GM18951 (cell line): Measurements from ENCODE around the gene RPS6KA5.
"Not testable (repeated sequence)": the region's sequence is repeated elsewhere in the genome, so short reads cannot be mapped to it uniquely, and the experiment has no call there.

Experiments used
- POLR2A ChIP-seq: IDR thresholded peaks from 4 replicates; pipeline ENCODE4 v1.6.1; 2011; ENCODE audit warnings: mild to moderate bottlenecking; ENCODE audit not compliant: insufficient read length, insufficient read depth; ENCODE audit errors: extremely low read depth
- in situ Hi-C: fragments of 300-500 bp; cut with MboI; formaldehyde crosslinking; loops from one replicate; pipeline ENCODE4 v1.12.0; 2022; ENCODE audit warnings: low sequenced_read_pairs, mixed read lengths, inconsistent platforms; ENCODE audit not compliant: unreplicated experiment

Gene RPS6KA5

DNA sequence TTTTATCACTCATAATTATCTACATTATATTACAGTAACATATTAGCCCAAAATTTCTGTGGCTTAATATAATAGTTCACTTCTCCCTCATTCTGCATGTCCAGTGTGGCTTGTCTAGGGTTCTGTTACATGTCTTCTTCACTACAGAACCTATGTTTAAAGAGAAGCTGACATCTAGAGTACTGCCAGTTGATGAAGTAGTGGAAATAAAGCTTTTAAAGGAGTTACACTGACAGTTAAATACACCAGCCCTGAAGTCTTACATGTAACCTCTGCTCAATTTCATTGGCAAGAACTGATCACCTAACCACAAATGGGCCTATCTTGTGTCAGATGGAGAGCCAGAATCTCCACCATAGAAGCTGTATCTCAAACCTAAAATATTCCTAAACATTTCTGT, 32.9 kb downstream of the RPS6KA5 start:
- in situ Hi-C loops = no loop called here
- no peak for TF ChIP-seq POLR2A

DNA sequence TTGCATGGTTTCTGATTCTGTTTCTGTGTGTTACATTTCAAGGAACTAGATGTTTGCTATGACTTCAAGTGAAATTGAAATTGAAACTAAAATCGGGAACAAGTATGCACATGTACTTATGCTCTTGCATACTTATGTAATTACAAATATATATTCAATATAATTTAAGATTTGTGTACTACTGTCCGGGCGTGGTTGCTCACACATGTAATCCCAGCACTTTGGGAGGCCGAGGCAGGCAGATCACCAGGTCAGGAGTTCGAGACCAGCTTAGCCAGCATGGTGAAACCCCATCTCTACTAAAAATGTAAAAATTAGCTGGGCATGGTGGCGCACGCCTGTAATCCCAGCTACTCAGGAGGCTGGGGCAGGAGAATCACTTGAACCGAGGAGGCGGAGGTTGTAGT, 37.8 kb downstream of the RPS6KA5 start:
- in situ Hi-C loops = not testable (repeated sequence)

DNA sequence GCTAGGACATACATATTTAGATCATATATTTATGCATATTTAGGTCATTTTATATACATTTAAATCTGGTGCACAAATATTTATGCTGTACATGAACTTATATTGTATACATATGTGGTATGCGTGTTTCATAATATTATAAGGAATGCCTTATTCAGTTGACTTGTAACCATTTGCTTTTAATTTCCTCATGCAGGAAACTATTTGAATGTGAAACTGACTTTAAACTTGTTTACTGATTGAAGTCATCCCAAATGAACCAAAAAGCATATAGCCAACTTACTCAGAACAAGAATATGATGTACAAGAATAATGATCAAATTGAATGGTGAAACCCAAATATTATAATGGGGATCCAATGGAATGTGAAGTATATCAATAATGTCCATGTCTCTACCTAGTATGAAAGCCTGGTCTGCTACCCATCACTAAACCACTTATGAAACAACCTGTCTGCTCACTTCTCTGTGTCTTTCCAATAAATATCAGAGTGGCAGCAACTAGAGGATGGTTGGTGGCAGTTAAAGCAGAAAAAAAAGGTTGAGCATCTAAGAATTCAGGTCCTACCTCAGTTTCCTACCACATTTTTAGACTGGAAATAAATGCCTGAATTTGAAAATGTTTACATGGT, 38.3 kb downstream of the RPS6KA5 start:
- in situ Hi-C loops = no loop called here

DNA sequence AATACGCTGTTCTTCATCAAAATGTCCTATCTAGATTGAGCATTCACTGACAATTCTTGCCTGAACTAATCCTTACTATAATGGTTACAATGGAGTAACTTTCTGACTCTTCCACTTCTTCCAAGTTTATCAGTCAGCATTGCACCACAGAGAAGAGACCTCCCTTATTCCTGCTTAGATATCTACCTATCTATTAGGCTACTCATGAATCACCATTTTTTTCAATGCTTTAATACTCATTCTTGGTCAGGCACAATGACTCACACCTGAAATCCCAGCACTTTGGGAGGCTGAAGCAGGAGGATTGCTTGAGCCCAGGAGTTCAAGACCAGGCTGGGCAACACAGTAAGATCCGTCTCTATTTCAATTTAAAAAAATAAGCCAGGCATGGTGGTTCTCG, 39.3 kb downstream of the RPS6KA5 start:
- in situ Hi-C loops = no loop called here
- TF ChIP-seq POLR2A = no peak

More for the DNA sequence above, 38.3 kb downstream of the RPS6KA5 start:
- no peak for TF ChIP-seq POLR2A

DNA sequence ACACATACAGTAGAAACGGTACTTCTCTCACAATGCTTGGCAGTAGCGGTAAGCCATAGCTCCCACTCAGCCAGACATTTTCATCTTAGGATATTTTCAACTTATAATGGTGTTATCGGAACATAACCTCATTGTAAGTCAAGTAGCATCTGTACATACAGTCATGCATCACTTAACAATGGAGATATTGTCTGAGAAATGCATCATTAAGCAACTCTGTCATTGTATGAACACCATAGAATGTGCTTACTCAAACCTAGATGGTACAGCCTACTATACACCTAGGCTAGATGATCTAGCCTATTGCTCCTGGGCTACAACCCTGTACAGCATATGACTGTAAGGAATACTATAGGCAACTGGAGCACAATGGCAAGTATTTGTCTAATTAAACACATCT, 40.8 kb downstream of the RPS6KA5 start:
- in situ Hi-C loops = no loop called here
- TF ChIP-seq POLR2A = no peak

DNA sequence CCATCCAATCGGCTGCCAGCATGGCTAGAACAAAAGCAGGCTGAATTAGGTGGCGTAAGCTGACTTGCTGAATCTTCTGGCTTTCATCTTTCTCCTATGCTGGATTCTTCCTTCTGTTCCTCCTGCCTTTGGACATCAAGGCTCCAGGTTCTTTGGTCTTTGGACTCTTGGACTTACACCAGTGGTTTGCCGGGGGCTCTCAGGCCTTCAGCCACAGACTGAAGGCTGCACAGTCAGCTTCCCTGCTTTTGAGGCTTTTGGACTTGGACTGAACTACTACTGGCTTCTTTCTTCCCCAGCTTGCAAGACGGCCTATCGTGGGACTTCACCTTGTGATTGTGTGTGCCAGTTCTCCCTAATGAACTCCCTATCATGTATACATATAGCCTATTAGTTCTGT, 42.0 kb downstream of the RPS6KA5 start:
- no peak for TF ChIP-seq POLR2A
- in situ Hi-C loops = no loop called here

DNA sequence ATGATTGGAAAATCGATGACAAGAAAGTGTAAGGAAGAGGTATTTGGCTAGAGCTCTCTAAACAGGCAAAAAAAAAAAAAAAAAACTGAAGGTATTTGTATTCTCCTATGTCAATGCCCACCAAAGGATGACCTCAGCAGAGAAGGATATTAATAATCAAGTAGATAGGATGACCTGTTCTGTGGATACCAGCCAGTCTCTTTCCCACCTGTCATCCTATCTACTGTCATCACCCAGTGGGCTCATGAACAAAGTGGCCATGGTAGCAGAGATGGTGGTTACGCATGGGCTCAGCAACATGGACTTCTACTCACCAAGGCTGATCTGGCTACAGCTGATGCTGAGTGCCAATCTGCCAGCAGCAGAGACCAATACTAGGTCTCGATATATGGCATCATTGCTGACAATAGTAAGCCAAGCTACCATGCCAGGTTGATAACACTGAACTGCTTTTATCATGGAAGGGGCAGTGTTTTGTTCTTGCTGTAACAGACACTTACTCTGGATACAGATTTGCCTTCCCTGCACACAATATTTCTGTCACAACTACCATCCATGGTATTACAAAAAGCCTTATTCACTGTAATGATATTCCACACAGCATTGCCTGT, 43.5 kb downstream of the RPS6KA5 start:
- no peak for TF ChIP-seq POLR2A
- in situ Hi-C loops = no loop called here

DNA sequence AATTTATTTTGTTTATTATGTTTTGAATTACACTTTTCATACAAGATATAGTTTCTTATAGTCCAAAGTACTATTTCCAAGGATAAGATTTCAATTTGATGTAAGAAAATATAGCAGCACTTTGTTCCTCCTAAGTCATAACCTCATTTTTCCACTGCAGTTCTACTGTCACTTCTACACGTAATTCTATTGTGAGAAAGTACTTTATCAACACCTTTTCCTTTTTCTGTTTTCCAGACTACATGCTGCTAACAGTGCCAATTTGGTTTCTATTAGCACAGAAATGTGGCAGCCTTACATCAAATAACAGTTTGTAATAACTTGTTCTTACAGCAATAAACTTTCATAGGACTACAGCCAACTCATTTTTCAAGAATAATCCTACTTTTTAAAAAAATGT, 45.0 kb downstream of the RPS6KA5 start:
- in situ Hi-C loops = no loop called here
- no peak for TF ChIP-seq POLR2A

DNA sequence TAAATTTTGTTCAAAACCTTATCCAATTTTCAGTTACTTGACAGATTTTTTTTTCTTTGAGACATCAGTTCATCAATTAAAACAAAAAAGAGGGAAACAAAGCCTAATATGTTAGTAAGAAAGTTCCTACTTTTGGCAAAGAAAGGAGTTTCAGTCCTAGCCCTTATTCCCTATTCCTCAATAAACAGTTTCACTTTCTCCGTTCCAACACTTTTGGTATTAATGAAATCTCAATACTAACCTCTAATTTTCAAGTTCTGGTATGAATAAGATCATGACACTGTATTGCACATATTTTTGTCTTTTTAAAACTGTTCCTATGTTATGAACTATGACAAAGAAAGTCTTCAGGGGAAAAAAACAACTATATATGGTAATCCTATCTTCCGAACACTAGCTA, 48.4 kb downstream of the RPS6KA5 start:
- in situ Hi-C loops = no loop called here
- TF ChIP-seq POLR2A = no peak

DNA sequence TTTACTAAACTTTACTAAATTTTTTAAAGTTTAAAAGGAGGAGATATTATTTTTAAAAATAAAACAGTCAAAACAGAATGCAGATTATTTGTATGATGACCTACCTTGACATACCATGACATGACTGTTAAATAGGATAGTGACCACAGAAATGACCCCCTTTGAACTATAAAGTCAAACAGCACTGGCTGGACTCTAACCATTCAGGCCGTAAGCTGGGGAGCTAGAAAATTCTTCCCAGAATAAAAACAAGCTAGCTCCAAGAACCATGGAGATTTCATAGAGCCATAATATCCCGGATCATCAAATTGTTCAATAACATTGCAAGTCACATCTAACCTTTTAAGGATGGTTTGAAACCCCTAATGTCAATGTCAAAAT, 50.3 kb downstream of the RPS6KA5 start:
- in situ Hi-C loops = no loop called here
- TF ChIP-seq POLR2A = no peak

DNA sequence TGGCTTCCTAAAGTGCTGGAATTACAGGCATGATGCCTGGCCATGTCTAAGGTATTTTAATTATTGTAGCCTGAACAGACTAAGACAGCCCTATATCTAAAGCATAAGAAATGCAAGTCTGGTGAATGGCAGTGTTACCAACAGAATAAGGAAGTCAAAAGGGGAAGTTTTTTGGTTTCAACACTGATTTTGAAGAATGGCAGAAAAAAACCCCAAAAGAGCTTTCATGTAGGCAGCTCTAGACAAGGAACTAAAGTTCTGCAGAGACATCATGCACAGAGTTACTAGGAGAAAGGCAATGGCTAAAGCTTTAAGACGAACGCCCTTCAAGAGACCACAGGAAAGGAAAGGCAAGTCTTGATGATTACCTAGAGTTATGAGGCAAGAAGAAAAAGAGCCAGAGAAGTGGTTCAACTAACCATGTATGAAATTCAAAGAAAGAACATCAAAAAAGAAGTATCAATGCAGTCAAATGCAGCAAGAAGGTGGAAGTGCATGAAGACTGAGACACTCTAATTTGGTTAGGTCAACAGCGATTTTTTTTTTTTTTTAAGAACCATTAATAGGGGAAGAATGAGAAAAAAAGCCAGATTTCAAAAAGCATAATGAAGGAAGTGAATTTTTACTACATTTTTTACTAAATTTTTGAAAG, 50.8 kb downstream of the RPS6KA5 start:
- TF ChIP-seq POLR2A = no peak
- in situ Hi-C loops = no loop called here

DNA sequence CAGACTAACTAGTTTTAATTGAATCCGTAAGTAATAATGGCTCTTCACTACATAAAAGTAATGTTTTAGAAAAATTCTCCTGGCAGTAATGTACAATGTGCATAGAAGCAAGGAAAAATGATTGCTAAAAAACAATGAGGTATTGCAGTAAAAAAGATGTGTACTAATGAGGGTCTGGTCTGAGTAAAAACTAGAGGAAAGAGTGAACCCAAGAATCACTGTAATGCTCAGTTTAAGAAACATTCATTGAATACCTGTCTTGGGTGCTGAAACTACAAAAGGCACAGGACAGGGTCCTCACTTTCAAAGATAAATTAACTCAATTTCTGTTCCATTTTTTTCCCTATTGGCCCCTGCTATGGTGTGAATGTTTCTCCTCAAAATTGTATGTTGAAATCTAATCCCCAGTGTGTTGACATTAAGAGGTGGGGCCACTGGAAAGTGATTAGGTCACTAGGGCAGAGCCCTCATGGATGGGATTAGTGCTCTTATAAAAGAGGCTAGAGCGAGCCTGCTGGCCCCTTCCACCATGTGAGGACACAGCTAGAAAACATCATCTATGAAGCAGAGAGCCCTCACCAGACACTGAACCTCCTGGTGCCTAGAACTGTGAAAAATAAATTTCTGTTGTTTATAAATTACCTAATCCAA, 51.6 kb downstream of the RPS6KA5 start:
- in situ Hi-C loops = no loop called here
- TF ChIP-seq POLR2A = no peak

DNA sequence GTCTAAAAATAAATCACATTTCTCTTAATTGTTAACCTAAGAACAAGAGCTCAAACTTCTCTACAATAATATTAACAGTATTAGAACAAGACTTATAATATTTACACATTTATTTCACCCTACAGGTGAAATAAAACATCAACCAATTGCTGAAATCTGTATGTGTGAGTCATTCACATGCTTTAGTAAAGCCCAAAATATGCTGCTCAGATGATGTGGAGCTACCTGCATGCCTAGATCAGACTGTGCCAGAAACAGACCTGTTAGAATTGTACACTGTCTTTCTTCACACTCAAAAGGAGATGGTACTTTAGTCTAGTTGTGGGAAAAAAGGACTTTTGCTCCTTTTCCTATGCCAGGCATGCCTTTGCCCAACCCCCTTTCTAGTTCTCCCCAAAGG, 54.7 kb downstream of the RPS6KA5 start:
- in situ Hi-C loops = no loop called here
- TF ChIP-seq POLR2A = no peak

DNA sequence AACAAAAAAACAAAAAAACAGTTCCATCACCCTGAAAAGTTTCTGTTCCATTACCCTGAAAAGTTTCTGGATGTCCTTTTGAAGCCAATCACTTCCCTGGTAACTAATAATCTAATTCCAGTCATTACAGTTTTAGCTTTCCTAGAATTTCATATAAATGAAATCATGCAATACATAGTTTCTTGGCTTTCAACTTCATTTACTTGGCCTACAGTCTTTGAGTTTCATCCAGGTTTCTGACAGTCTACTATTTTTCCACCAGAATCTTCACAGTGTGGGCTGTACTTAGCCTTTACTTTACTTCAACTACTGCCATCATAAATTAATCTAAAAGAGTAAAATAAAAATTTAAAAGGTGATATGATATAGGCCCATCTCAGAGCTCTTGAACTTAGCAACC, 55.5 kb downstream of the RPS6KA5 start:
- TF ChIP-seq POLR2A = no peak
- in situ Hi-C loops = no loop called here
